Measurements from ENCODE around the gene DAP3. TPM values are rescaled to one million over a fixed set of nuclear protein-coding genes. Genes with fewer than 3 reads are reported as not detected.
"Not testable (repeated sequence)": the region's sequence is repeated elsewhere in the genome, so short reads cannot be mapped to it uniquely, and the experiment has no call there.

The DAP3 gene
- total and polyA plus RNA-seq, 10 of the 15 experiments (the other 5 are each of a cell fraction or from before 2014, with no cell fraction given): 60.0 to 223 (median 138) TPM

- WGBS (ENCODE audit: insufficient coverage, insufficient replicate concordance, low lambda C conversion rate, missing lambda C conversion rate): over 99% methylated on average over 4 of the region's 4 CpGs
- RAD21 ChIA-PET (ENCODE audit: unreplicated experiment): no interaction called here
- Histone ChIP-seq H2AFZ (ENCODE audit: control insufficient read depth, low read depth, low read length) (no peak overlapping the region), H3K27ac (ENCODE audit: control insufficient read depth, insufficient read depth) (no peak overlapping the region), H3K79me2 (ENCODE audit: control insufficient read depth, insufficient read depth, low read length) (peaks cover 27% of the 10 kb centered on the region), H3K9me3 (replicated peaks; ENCODE audit: control insufficient read depth, insufficient read depth, low read length) (no peaks in the 10 kb centered on the region), H3K4me1 (ENCODE audit: control insufficient read depth, insufficient read depth, low read length) (no peaks in the 10 kb centered on the region), H3K4me3 (no peak overlapping the region), H3K4me2 (ENCODE audit: control insufficient read depth, insufficient read depth) (no peak overlapping the region), H3K9ac (ENCODE audit: control insufficient read depth, insufficient read depth, low read length) (no peak overlapping the region), H3K36me3 (ENCODE audit: control insufficient read depth in 2 of 2, insufficient read depth in 2 of 2, low read length in 1 of 2) (peaks cover 1 to 40% of the 10 kb centered on the region in 2 experiments), H3K27me3 (replicated peaks in 1 of 2; ENCODE audit: control insufficient read depth in 2 of 2, insufficient read depth in 2 of 2, low read length in 1 of 2) (no peaks in the 10 kb centered on the region), H4K20me1 (ENCODE audit: control insufficient read depth, insufficient read depth) (peaks cover 3% of the 10 kb centered on the region; the same call in 1 of the 2 replicates)
- BruUV-seq (replicated peaks): no TSS peak
- POLR2A ChIA-PET: interaction anchor here (1.0 to 1.2 kb wide), 2 partner anchors 42 to 346 kb away, joined by 4 to 6 read pairs; no protein-coding TSS in a partner anchor
- in situ Hi-C loops (cut with MboI): no loop called here
- CTCF ChIA-PET: no interaction called here
- no peak for TF ChIP-seq SKIL (IDR thresholded peaks at IDR 0.05; ENCODE audit: low read depth, poor library complexity, severe bottlenecking)
- TF ChIP-seq E2F8 (IDR thresholded peaks at IDR 0.05; ENCODE audit: low read depth, partially characterized antibody): no peak
- no peak for TF ChIP-seq RFX5 (IDR thresholded peaks at IDR 0.05; ENCODE audit: low read depth, low read length)
- no peak for TF ChIP-seq SPI1 (IDR thresholded peaks at IDR 0.05; ENCODE audit: borderline replicate concordance, insufficient read depth, low read depth, low read length)
- TF ChIP-seq ZZZ3 (IDR thresholded peaks at IDR 0.05; ENCODE audit: control insufficient read depth, insufficient read length, low read depth): no peak
- TF ChIP-seq NFYB (IDR thresholded peaks at IDR 0.05; ENCODE audit: insufficient read depth, low read depth, low read length): no peak
- FAIRE-seq (no peak), ATAC-seq (no peak), DNase-seq (ENCODE audit: low read depth, low spot score) (no peak)
- intact Hi-C loops (cut with micrococcal nuclease; ENCODE audit: unreplicated experiment): no loop called here
- SMC1A ChIA-PET (ENCODE audit: uncharacterized antibody, unreplicated experiment): no interaction called here
Observed at GRCh38 chr1:155678027-155678426, 10.9 kb upstream of the DAP3 start.

- Histone ChIP-seq H3K79me2 (ENCODE audit: control insufficient read depth, insufficient read depth, low read length) (peaks cover 37% of the 10 kb centered on the region), H3K36me3 (ENCODE audit: control insufficient read depth in 2 of 2, insufficient read depth in 2 of 2, low read length in 1 of 2) (peaks cover 1 to 35% of the 10 kb centered on the region in 2 experiments)
- ATAC-seq; H3K27ac ChIP-seq (ENCODE audit: control insufficient read depth, insufficient read depth); SMC1A ChIA-PET (ENCODE audit: uncharacterized antibody, unreplicated experiment); H3K9ac ChIP-seq (ENCODE audit: control insufficient read depth, insufficient read depth, low read length); RAD21 ChIA-PET (ENCODE audit: unreplicated experiment); FAIRE-seq; H3K4me1 ChIP-seq (ENCODE audit: control insufficient read depth, insufficient read depth, low read length); H2AFZ ChIP-seq (ENCODE audit: control insufficient read depth, low read depth, low read length); H3K9me3 ChIP-seq (replicated peaks; ENCODE audit: control insufficient read depth, insufficient read depth, low read length); H3K4me3 ChIP-seq; in situ Hi-C loops (cut with MboI); intact Hi-C loops (cut with micrococcal nuclease; ENCODE audit: unreplicated experiment); H3K4me2 ChIP-seq (ENCODE audit: control insufficient read depth, insufficient read depth); H3K27me3 ChIP-seq (replicated peaks in 1 of 2; ENCODE audit: control insufficient read depth in 2 of 2, insufficient read depth in 2 of 2, low read length in 1 of 2); H4K20me1 ChIP-seq (ENCODE audit: control insufficient read depth, insufficient read depth); POLR2A ChIA-PET; DNase-seq (ENCODE audit: low read depth, low spot score); BruUV-seq (replicated peaks): not testable (repeated sequence)
- 95% methylated on average over 1 of the region's 1 CpG for WGBS (ENCODE audit: insufficient coverage, insufficient replicate concordance, low lambda C conversion rate, missing lambda C conversion rate)
- CTCF ChIA-PET: interaction anchor here (0.5 to 0.9 kb wide), 2 partner anchors 11 to 50 kb away, joined by 3 read pairs; no protein-coding TSS in a partner anchor
Observed at GRCh38 chr1:155678992-155679391, 9.9 kb upstream of the DAP3 start.

Data from GM12878 (cell line).